SK-N-SH (cell line): Measurements from ENCODE around the gene VPS9D1.
"Not testable (repeated sequence)": the region's sequence is repeated elsewhere in the genome, so short reads cannot be mapped to it uniquely, and the experiment has no call there.

Source experiments
- MXI1 ChIP-seq: IDR thresholded peaks from 2 replicates; pipeline ENCODE4 v1.6.1; 2012; ENCODE audit warnings: mild to moderate bottlenecking, low read depth, low read length, improper control_type of control experiment
- TF ChIP-seq, protein P1 (sequence below): IDR thresholded peaks from 2 replicates; pipeline ENCODE4 v1.6.1; 2012; ENCODE audit warnings: mild to moderate bottlenecking, low read depth, low read length, moderate library complexity

DNA sequence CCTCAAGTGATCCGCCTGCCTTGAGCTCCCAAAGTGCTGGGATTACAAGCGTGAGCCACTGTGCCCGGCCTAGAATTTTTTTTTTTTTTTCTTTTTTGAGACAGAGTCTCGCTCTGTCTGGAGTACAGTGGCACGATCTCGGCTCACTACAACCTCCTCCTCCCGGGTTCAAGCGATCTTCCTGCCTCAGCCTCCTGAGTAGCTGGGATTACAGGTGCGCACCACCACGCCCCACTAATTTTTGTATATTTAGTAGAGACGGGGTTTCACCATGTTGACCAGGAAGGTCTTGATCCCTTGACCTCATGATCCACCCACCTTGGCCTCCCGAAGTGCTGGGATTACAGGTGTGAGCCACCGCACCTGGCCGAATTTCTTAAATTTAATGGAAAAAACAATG, 22.0 kb downstream of the VPS9D1 start:
- TF ChIP-seq MXI1 = not testable (repeated sequence)
- TF ChIP-seq, protein P1, sequence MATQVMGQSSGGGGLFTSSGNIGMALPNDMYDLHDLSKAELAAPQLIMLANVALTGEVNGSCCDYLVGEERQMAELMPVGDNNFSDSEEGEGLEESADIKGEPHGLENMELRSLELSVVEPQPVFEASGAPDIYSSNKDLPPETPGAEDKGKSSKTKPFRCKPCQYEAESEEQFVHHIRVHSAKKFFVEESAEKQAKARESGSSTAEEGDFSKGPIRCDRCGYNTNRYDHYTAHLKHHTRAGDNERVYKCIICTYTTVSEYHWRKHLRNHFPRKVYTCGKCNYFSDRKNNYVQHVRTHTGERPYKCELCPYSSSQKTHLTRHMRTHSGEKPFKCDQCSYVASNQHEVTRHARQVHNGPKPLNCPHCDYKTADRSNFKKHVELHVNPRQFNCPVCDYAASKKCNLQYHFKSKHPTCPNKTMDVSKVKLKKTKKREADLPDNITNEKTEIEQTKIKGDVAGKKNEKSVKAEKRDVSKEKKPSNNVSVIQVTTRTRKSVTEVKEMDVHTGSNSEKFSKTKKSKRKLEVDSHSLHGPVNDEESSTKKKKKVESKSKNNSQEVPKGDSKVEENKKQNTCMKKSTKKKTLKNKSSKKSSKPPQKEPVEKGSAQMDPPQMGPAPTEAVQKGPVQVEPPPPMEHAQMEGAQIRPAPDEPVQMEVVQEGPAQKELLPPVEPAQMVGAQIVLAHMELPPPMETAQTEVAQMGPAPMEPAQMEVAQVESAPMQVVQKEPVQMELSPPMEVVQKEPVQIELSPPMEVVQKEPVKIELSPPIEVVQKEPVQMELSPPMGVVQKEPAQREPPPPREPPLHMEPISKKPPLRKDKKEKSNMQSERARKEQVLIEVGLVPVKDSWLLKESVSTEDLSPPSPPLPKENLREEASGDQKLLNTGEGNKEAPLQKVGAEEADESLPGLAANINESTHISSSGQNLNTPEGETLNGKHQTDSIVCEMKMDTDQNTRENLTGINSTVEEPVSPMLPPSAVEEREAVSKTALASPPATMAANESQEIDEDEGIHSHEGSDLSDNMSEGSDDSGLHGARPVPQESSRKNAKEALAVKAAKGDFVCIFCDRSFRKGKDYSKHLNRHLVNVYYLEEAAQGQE = not testable (repeated sequence)
